Measurements from ENCODE around the gene DOK7.

GRCh38 chr4:3532751-3533422, 69.8 kb downstream of the DOK7 start:
- TF ChIP-seq CTCF (IDR thresholded peaks at IDR 0.05) (no peak), POLR2AphosphoS5 (IDR thresholded peaks at IDR 0.05) (no peak), POLR2A (IDR thresholded peaks at IDR 0.05) (no peak)
